Chondrocyte (in vitro differentiated cells): Measurements from ENCODE around the gene ELMO3. TPM values are rescaled to one million over a fixed set of nuclear protein-coding genes. Genes with fewer than 3 reads are reported as not detected.

Experiments
- DNase-seq: peaks from one replicate; pipeline ENCODE4 v3.0.0; 2021; ENCODE audit warnings: mixed read lengths, low spot score
- H3K27ac Mint-ChIP-seq: one replicate; pipeline ENCODE4 v1.8.0; 2021; ENCODE audit warnings: mild to moderate bottlenecking, moderate library complexity, mixed read lengths; ENCODE audit not compliant: unreplicated experiment
- H3K27me3 Mint-ChIP-seq: 2 replicates; pipeline ENCODE4 v1.8.0; 2021; ENCODE audit warnings: low read depth, mixed read lengths
- H3K36me3 Mint-ChIP-seq: 2 replicates; pipeline ENCODE4 v1.8.0; 2021; ENCODE audit warnings: low read depth, mixed read lengths
- H3K4me1 Mint-ChIP-seq: 2 replicates; pipeline ENCODE4 v1.8.0; 2021; ENCODE audit warnings: low read depth, mild to moderate bottlenecking, mixed read lengths
- H3K4me3 Mint-ChIP-seq: one replicate; pipeline ENCODE4 v1.8.0; 2021; ENCODE audit warnings: mild to moderate bottlenecking, moderate library complexity, mixed read lengths; ENCODE audit not compliant: unreplicated experiment
- H3K9me3 Mint-ChIP-seq: 2 replicates; pipeline ENCODE4 v1.8.0; 2021; ENCODE audit warnings: low read depth, mixed read lengths
- total RNA-seq: library from RNA; stranded (reverse); gene quantifications from 3 replicates; pipeline ENCODE4 v1.2.1, GENCODE V29; 2021
- TF ChIP-seq, protein P1 (sequence below): fragments of 200-600 bp; sonication (generic); IDR thresholded peaks from 2 replicates; pipeline ENCODE4 v1.5.0; 2021; ENCODE audit warnings: antibody characterized with exemption, mild to moderate bottlenecking, moderate library complexity

ELMO3 gene
- total RNA-seq, 1 donor from 2014 or later = 1.1 TPM

DNA sequence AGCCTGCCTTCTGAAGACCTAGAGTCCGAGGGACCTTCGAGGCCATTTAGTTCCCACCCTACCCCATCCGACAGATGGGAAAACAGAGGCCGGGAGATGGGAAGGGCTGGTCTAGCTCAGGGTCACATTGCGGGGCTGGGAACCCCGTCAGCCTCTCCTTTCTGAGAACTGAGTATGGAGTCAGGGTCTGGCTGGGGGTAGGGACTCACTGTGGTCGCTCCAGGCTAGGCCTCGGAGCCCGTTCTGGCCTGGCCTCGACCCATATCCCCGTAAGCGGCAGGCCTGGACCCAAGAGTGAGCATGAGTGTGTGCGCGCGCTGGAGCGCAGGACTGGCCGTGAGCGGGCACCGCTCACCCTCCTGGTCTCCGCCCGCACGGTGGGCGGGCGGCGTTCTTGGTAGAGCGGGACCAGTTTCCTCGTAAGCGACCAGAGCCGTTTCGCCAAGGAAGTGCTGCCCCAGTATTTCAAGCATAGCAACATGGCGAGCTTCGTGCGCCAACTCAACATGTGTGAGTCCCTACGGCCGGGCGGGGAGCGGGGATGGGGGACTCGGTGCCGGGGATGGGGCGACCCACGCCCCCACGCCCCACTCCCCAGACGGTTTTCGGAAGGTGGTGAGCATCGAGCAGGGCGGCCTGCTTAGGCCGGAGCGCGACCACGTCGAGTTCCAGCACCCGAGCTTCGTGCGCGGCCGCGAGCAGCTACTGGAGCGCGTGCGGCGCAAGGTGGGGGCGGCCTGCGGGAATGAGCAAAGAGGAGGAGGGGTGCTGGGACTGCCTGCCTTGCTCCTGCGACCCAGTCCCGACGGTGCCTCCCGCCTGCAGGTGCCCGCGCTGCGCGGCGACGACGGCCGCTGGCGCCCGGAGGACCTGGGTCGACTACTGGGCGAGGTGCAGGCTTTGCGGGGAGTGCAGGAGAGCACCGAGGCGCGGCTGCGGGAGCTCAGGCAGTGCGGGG lies 33.5 kb upstream of the ELMO3 start:
- peaks cover 34% of the 10 kb centered on the region for H3K4me1 Mint-ChIP-seq
- H3K36me3 Mint-ChIP-seq = no peaks in the 10 kb centered on the region
- peak overlapping the region; percentile 35 for H3K4me3 Mint-ChIP-seq
- H3K27me3 Mint-ChIP-seq = peaks cover 13% of the 10 kb centered on the region
- TF ChIP-seq, protein P1, sequence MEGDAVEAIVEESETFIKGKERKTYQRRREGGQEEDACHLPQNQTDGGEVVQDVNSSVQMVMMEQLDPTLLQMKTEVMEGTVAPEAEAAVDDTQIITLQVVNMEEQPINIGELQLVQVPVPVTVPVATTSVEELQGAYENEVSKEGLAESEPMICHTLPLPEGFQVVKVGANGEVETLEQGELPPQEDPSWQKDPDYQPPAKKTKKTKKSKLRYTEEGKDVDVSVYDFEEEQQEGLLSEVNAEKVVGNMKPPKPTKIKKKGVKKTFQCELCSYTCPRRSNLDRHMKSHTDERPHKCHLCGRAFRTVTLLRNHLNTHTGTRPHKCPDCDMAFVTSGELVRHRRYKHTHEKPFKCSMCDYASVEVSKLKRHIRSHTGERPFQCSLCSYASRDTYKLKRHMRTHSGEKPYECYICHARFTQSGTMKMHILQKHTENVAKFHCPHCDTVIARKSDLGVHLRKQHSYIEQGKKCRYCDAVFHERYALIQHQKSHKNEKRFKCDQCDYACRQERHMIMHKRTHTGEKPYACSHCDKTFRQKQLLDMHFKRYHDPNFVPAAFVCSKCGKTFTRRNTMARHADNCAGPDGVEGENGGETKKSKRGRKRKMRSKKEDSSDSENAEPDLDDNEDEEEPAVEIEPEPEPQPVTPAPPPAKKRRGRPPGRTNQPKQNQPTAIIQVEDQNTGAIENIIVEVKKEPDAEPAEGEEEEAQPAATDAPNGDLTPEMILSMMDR = no peak
- H3K9me3 Mint-ChIP-seq = no peaks in the 10 kb centered on the region
- no peak overlapping the region for H3K27ac Mint-ChIP-seq
- DNase-seq = no peak

DNA sequence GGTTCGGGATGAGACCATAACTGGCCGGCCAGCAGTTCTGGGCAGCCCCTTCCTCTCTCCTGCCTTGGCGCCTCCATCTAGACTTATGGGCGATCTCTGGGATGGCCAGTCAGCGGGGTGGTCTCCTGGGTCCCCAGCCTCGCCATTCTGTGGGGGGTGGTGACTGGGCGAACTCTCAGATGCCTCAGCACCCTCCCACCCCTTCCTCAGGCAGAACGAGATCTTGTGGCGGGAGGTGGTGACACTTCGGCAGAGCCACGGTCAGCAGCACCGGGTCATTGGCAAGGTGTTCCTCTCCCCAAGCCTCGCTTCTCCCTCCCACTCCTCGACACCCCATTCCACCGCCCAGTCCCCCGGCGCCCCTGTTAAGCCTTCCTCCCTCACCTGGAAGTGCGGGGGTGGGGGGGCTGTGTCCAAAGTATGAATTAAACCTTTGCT lies 32.8 kb upstream of the ELMO3 start:
- no peaks in the 10 kb centered on the region for H3K36me3 Mint-ChIP-seq
- no peak for DNase-seq
- no peak overlapping the region for H3K27ac Mint-ChIP-seq
- H3K4me3 Mint-ChIP-seq = no peak overlapping the region
- TF ChIP-seq, protein P1 = no peak
- peaks cover 11% of the 10 kb centered on the region for H3K27me3 Mint-ChIP-seq
- peaks cover 34% of the 10 kb centered on the region for H3K4me1 Mint-ChIP-seq
- H3K9me3 Mint-ChIP-seq = no peaks in the 10 kb centered on the region

DNA sequence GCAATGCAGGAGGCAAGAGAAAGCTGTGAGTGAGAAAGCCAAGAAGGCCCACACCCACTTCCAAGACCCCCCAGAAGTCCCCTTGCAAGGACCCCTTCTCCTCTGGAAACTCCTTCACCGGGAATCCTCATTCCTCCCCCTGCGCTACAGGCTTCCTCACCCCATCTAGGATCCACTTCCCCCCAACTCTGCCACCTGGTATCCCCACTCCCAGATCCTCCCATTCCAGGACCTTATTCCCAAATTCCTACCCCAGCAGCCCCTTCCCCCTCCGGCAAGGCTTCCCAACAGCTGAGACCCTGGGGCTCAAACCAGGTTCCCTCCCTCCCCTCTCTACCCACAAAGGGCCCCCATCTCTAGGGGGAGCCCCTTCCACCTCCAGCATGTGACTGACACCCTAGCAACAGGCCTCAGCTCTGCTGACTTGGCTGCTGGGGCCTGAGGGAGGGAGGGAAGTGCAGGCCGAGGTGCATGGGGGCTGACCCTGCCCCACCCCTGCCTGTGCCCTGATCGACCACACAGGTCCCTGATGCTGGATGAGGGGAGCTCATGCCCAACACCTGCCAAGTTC lies 32.2 kb upstream of the ELMO3 start:
- no peak overlapping the region for H3K4me3 Mint-ChIP-seq
- H3K27me3 Mint-ChIP-seq = peaks cover 11% of the 10 kb centered on the region

DNA sequence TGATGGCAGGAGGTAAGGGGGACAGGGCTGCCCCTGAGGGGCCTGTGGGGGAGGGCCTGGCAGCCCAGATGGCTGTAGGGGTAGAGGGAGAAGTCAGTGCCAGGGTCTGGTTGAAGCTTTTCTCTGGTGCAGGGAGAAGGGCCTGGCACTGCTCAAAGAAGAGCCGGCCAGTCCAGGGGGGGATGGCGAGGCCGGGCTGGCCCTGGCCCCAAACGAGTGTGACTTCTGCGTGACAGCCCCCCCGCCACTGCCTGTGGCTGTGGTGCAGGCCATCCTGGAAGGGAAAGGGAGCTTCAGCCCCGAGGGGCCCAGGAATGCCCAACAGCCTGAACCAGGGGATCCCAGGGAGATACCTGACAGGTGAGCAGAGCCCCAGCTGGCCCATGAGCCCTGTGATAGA lies 31.3 kb upstream of the ELMO3 start:
- Mint-ChIP-seq H3K4me1 (peaks cover 38% of the 10 kb centered on the region), H3K27ac (no peak overlapping the region), H3K9me3 (no peaks in the 10 kb centered on the region), H3K4me3 (no peak overlapping the region), H3K36me3 (no peaks in the 10 kb centered on the region), H3K27me3 (peaks cover 9% of the 10 kb centered on the region)
- no peak for DNase-seq
- TF ChIP-seq, protein P1 = no peak

More for the DNA sequence above, 32.2 kb upstream of the ELMO3 start:
- Mint-ChIP-seq H3K4me1 (peaks cover 39% of the 10 kb centered on the region), H3K36me3 (no peaks in the 10 kb centered on the region), H3K9me3 (no peaks in the 10 kb centered on the region), H3K27ac (no peak overlapping the region)
- DNase-seq = no peak
- TF ChIP-seq, protein P1 = no peak

DNA sequence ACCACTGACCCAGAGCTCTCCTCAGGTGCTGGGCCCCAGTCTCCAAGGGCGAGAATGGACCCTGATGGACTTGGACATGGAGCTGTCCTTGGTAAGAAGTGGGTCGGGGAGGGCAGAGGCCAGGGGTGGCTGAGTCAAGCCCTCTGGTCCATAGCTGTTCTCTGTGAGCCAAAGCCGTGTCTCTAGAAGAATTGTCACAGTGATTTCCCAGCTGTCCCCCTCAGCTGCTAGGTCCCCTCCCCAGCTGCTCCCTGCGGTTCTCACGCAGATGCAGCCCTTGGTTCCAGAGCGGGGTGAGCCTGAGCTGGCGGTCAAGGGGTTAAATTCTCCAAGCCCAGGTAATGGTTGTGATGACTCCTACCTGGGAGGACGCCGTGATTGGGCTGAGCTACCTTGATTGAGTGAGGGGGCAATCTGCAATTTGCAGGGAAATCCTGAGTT lies 29.9 kb upstream of the ELMO3 start:
- TF ChIP-seq, protein P1 = no peak
- no peak for DNase-seq
- Mint-ChIP-seq H3K36me3 (no peaks in the 10 kb centered on the region), H3K27ac (no peak overlapping the region), H3K27me3 (peaks cover 8% of the 10 kb centered on the region), H3K9me3 (no peaks in the 10 kb centered on the region), H3K4me3 (no peak overlapping the region), H3K4me1 (peaks cover 45% of the 10 kb centered on the region)
